Measurements from ENCODE around the gene RNF31.
A peak's percentile ranks its signal among the peaks of the same experiment; 100 is the strongest.

The RNF31 gene

GRCh38 chr14:24146978-24147760, at the start of gene RNF31:
Gene RNF31, plus strand, starts transcription at chr14:24147498. Its CDS starts 201 bp downstream, at chr14:24147699.
- H2AFZ ChIP-seq (ENCODE audit: low read length) = peak within 1 kb of the TSS; percentile 94
- H3K36me3 ChIP-seq (ENCODE audit: insufficient read depth, low read length) = peaks cover 22% of the 10 kb centered on the region; the same call in 1 of the 2 replicates
- H3K9me2 ChIP-seq (replicated peaks; ENCODE audit: low read depth, low read length) = no peaks in the 10 kb centered on the region
- H3F3A ChIP-seq (ENCODE audit: low read depth) = 0 out of 2 replicates have a peak, but pooled peaks cover 2% of the 10 kb centered on the region
- peaks cover 29% of the 10 kb centered on the region for H4K20me1 ChIP-seq (ENCODE audit: insufficient read depth, low read length, poor library complexity, severe bottlenecking)
- no peak for TF ChIP-seq EZH2phosphoT487 (IDR thresholded peaks at IDR 0.05; ENCODE audit: borderline replicate concordance)
- TF ChIP-seq, protein P1, sequence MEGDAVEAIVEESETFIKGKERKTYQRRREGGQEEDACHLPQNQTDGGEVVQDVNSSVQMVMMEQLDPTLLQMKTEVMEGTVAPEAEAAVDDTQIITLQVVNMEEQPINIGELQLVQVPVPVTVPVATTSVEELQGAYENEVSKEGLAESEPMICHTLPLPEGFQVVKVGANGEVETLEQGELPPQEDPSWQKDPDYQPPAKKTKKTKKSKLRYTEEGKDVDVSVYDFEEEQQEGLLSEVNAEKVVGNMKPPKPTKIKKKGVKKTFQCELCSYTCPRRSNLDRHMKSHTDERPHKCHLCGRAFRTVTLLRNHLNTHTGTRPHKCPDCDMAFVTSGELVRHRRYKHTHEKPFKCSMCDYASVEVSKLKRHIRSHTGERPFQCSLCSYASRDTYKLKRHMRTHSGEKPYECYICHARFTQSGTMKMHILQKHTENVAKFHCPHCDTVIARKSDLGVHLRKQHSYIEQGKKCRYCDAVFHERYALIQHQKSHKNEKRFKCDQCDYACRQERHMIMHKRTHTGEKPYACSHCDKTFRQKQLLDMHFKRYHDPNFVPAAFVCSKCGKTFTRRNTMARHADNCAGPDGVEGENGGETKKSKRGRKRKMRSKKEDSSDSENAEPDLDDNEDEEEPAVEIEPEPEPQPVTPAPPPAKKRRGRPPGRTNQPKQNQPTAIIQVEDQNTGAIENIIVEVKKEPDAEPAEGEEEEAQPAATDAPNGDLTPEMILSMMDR (conservative IDR thresholded peaks at IDR 0.05; ENCODE audit: low read length) = no peak
- peak within 1 kb of the TSS; percentile 100 for H3K4me2 ChIP-seq (ENCODE audit: low read depth, low read length, poor library complexity, severe bottlenecking)
- peaks cover 74% of the 10 kb centered on the region for H3K79me2 ChIP-seq (ENCODE audit: insufficient read depth, low read length)
- peaks cover 31% of the 10 kb centered on the region for H3K4me1 ChIP-seq (ENCODE audit: insufficient read depth, low read length, poor library complexity, severe bottlenecking)
- peak within 1 kb of the TSS; percentile 95 for H3K9ac ChIP-seq (ENCODE audit: low read depth, low read length, poor library complexity, severe bottlenecking)
- H3K9me3 ChIP-seq (ENCODE audit: insufficient read depth, low read depth, low read length) = no peaks in the 10 kb centered on the region
- peak within 1 kb of the TSS; percentile 100 for H3K4me3 ChIP-seq (ENCODE audit: low read length, poor library complexity, severe bottlenecking)
- H3K27me3 ChIP-seq (ENCODE audit: insufficient read depth, low read length, poor library complexity, severe bottlenecking) = no peaks in the 10 kb centered on the region

DNA sequence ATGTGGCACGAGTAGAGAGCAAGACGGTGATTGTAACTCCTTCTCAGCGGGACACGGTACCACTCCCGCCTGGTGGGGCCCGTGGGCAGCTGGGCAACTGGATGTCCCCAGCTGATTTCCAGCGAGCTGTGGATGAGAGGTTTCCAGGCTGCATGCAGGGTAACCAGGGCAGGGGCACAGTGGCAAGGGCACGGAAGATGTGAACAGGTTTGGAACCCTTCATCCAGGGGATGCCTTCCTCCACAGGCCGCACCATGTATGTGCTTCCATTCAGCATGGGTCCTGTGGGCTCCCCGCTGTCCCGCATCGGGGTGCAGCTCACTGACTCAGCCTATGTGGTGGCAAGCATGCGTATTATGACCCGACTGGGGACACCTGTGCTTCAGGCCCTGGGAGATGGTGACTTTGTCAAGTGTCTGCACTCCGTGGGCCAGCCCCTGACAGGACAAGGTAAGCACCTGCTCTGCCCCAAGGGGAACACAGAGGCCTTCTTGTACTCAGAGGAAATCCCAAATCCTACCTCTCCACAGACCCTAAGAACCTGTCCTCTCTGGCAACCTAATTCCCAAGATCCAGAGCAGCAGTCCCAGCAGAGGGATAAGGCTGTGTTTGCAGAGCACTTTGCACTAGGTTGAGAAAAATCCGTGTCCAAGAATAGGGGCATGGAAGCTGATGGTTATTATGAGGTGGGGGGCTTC, 48.9 kb upstream of the RNF31 start:
- Histone ChIP-seq H2AFZ (ENCODE audit: low read length) (no peak overlapping the region), H3K27me3 (ENCODE audit: insufficient read depth, low read length, poor library complexity, severe bottlenecking) (no peaks in the 10 kb centered on the region), H4K20me1 (ENCODE audit: insufficient read depth, low read length, poor library complexity, severe bottlenecking) (no peaks in the 10 kb centered on the region), H3K9me3 (ENCODE audit: insufficient read depth, low read depth, low read length) (no peaks in the 10 kb centered on the region), H3K4me2 (ENCODE audit: low read depth, low read length, poor library complexity, severe bottlenecking) (no peak overlapping the region), H3F3A (ENCODE audit: low read depth) (no peaks in the 10 kb centered on the region; the same call in 1 of the 2 replicates), H3K4me1 (ENCODE audit: insufficient read depth, low read length, poor library complexity, severe bottlenecking) (peaks cover 14% of the 10 kb centered on the region), H3K9ac (ENCODE audit: low read depth, low read length, poor library complexity, severe bottlenecking) (no peak overlapping the region), H3K36me3 (ENCODE audit: insufficient read depth, low read length) (no peaks in the 10 kb centered on the region; the same call in 1 of the 2 replicates), H3K9me2 (replicated peaks; ENCODE audit: low read depth, low read length) (no peaks in the 10 kb centered on the region), H3K4me3 (ENCODE audit: low read length, poor library complexity, severe bottlenecking) (no peak overlapping the region), H3K79me2 (ENCODE audit: insufficient read depth, low read length) (peaks cover 25% of the 10 kb centered on the region)
- TF ChIP-seq, protein P1 (conservative IDR thresholded peaks at IDR 0.05; ENCODE audit: low read length) = no peak
- no peak for TF ChIP-seq EZH2phosphoT487 (IDR thresholded peaks at IDR 0.05; ENCODE audit: borderline replicate concordance)

GRCh38 chr14:24098927-24099813, 48.1 kb upstream of the RNF31 start:
- H3K9me3 ChIP-seq (ENCODE audit: insufficient read depth, low read depth, low read length) = no peaks in the 10 kb centered on the region
- no peaks in the 10 kb centered on the region for H3K27me3 ChIP-seq (ENCODE audit: insufficient read depth, low read length, poor library complexity, severe bottlenecking)
- H3K9me2 ChIP-seq (replicated peaks; ENCODE audit: low read depth, low read length) = no peaks in the 10 kb centered on the region
- no peak overlapping the region for H2AFZ ChIP-seq (ENCODE audit: low read length)
- H3F3A ChIP-seq (ENCODE audit: low read depth) = no peaks in the 10 kb centered on the region; the same call in 1 of the 2 replicates
- H3K36me3 ChIP-seq (ENCODE audit: insufficient read depth, low read length) = no peaks in the 10 kb centered on the region; the same call in 1 of the 2 replicates
- H3K9ac ChIP-seq (ENCODE audit: low read depth, low read length, poor library complexity, severe bottlenecking) = no peak overlapping the region
- no peak overlapping the region for H3K4me3 ChIP-seq (ENCODE audit: low read length, poor library complexity, severe bottlenecking)
- TF ChIP-seq, protein P1 (conservative IDR thresholded peaks at IDR 0.05; ENCODE audit: low read length) = no peak
- peaks cover 10% of the 10 kb centered on the region for H3K4me1 ChIP-seq (ENCODE audit: insufficient read depth, low read length, poor library complexity, severe bottlenecking)
- peaks cover 24% of the 10 kb centered on the region for H3K79me2 ChIP-seq (ENCODE audit: insufficient read depth, low read length)
- H4K20me1 ChIP-seq (ENCODE audit: insufficient read depth, low read length, poor library complexity, severe bottlenecking) = no peaks in the 10 kb centered on the region
- H3K4me2 ChIP-seq (ENCODE audit: low read depth, low read length, poor library complexity, severe bottlenecking) = no peak overlapping the region

Data from Loucy (cell line).